GM23248 (cell line): ENCODE results near the gene SMTN.

ENCODE experiments used
- EZH2 ChIP-seq: fragments of 200-600 bp; sonication (generic); IDR thresholded peaks from 2 replicates; pipeline ENCODE4 v1.6.1; 2018; ENCODE audit warnings: antibody characterized with exemption, mild to moderate bottlenecking; ENCODE audit not compliant: insufficient read depth, poor library complexity, severe bottlenecking
- EZH2phosphoT487 ChIP-seq: fragments of 200-600 bp; sonication (generic); IDR thresholded peaks from 2 replicates; pipeline ENCODE4 v1.6.1; 2018; ENCODE audit warnings: antibody characterized with exemption, moderate library complexity, mild to moderate bottlenecking, low read depth; ENCODE audit not compliant: insufficient read depth

- TF ChIP-seq EZH2 = no peak
- no peak for TF ChIP-seq EZH2phosphoT487
Measured at GRCh38 chr22:31097941-31098631, 17.0 kb downstream of the SMTN start.
